Trophoblast cell (in vitro differentiated cells and primary cell): Measurements from ENCODE around the gene ZSWIM1.
A peak's percentile ranks its signal among the peaks of the same experiment; 100 is the strongest.
"Not testable (repeated sequence)": the region's sequence is repeated elsewhere in the genome, so short reads cannot be mapped to it uniquely, and the experiment has no call there.

ENCODE experiments used
- DNase-seq, 2 donors: peaks; one replicate each; pipeline ENCODE4 v3.0.0-alpha.2; 2016
- H2AFZ ChIP-seq: 2 replicates; pipeline ENCODE4 v1.6.1; 2013; ENCODE audit warnings: low read length, moderate library complexity, mild to moderate bottlenecking; ENCODE audit not compliant: insufficient read depth, poor library complexity
- H2AK5ac ChIP-seq: 2 replicates; pipeline ENCODE4 v1.6.1; 2013; ENCODE audit warnings: mild to moderate bottlenecking, low read length
- H2BK120ac ChIP-seq: 2 replicates; pipeline ENCODE4 v1.6.1; 2013; ENCODE audit warnings: low read length, mild to moderate bottlenecking, moderate library complexity; ENCODE audit not compliant: insufficient read depth, poor library complexity
- H2BK12ac ChIP-seq: 2 replicates; pipeline ENCODE4 v1.6.1; 2013; ENCODE audit warnings: mild to moderate bottlenecking, low read length, moderate library complexity
- H2BK5ac ChIP-seq: 2 replicates; pipeline ENCODE4 v1.6.1; 2013; ENCODE audit warnings: low read length, low read depth, moderate library complexity, mild to moderate bottlenecking; ENCODE audit not compliant: poor library complexity
- H3K14ac ChIP-seq: 2 replicates; pipeline ENCODE4 v1.6.1; 2013; ENCODE audit warnings: mild to moderate bottlenecking, low read length
- H3K18ac ChIP-seq: 2 replicates; pipeline ENCODE4 v1.6.1; 2013; ENCODE audit warnings: mild to moderate bottlenecking, low read length
- H3K23ac ChIP-seq: 2 replicates; pipeline ENCODE4 v1.6.1; 2013; ENCODE audit warnings: low read length
- H3K27ac ChIP-seq: 2 replicates; pipeline ENCODE4 v1.5.1; 2013; ENCODE audit warnings: low read depth, mild to moderate bottlenecking, inconsistent platforms, low read length, moderate library complexity
- H3K27me3 ChIP-seq: 2 replicates; pipeline ENCODE4 v1.6.1; 2013; ENCODE audit warnings: inconsistent platforms, mild to moderate bottlenecking, low read length, moderate library complexity; ENCODE audit not compliant: insufficient read depth
- H3K36me3 ChIP-seq, 2 experiments: 1 replicate in 1 of 2; 2 replicates in 1 of 2; pipeline ENCODE4 v1.6.1; 2013; ENCODE audit warnings: low read length in 2 of 2, mild to moderate bottlenecking in 2 of 2, moderate library complexity in 1 of 2; ENCODE audit not compliant: insufficient read depth in 2 of 2, control insufficient read depth in 1 of 2
- H3K4ac ChIP-seq: 2 replicates; pipeline ENCODE4 v1.6.1; 2013; ENCODE audit warnings: low read depth, mild to moderate bottlenecking, low read length, moderate library complexity
- H3K4me1 ChIP-seq, 2 experiments: 1 replicate in 1 of 2; 2 replicates in 1 of 2; pipeline ENCODE4 v1.6.1; 2013; ENCODE audit warnings: low read length in 2 of 2, mild to moderate bottlenecking in 2 of 2, moderate library complexity in 1 of 2; ENCODE audit not compliant: insufficient read depth in 2 of 2, control insufficient read depth in 1 of 2
- H3K4me2 ChIP-seq: 2 replicates; pipeline ENCODE4 v1.6.1; 2013; ENCODE audit warnings: inconsistent platforms, mild to moderate bottlenecking, low read length, moderate library complexity
- H3K4me3 ChIP-seq: 2 replicates; pipeline ENCODE4 v1.5.1; 2013; ENCODE audit warnings: mild to moderate bottlenecking, low read depth, low read length, inconsistent platforms
- H3K79me1 ChIP-seq: one replicate; pipeline ENCODE4 v1.6.1; 2013; ENCODE audit warnings: low read length
- H3K79me2 ChIP-seq: 2 replicates; pipeline ENCODE4 v1.6.1; 2013; ENCODE audit warnings: low read length, mild to moderate bottlenecking; ENCODE audit not compliant: control insufficient read depth, insufficient read depth, poor library complexity
- H3K9ac ChIP-seq: 2 replicates; pipeline ENCODE4 v1.6.1; 2013; ENCODE audit warnings: mild to moderate bottlenecking, low read length
- H3K9me3 ChIP-seq: 2 replicates; pipeline ENCODE4 v1.6.1; 2013; ENCODE audit warnings: low read depth, mild to moderate bottlenecking, control low read depth, inconsistent platforms, low read length; ENCODE audit not compliant: insufficient read depth
- H4K12ac ChIP-seq: 2 replicates; pipeline ENCODE4 v1.6.1; 2013; ENCODE audit warnings: low read depth, mild to moderate bottlenecking, low read length, moderate library complexity
- H4K8ac ChIP-seq: 2 replicates; pipeline ENCODE4 v1.6.1; 2013; ENCODE audit warnings: low read depth, mild to moderate bottlenecking, low read length, moderate library complexity
- H4K91ac ChIP-seq: one replicate; pipeline ENCODE4 v1.6.1; 2013; ENCODE audit warnings: low read depth, mild to moderate bottlenecking, low read length, moderate library complexity
- WGBS: extraction: QIAGEN DNeasy Blood & Tissue Kit; methylation state at CpG from one replicate; pipeline ENCODE4 v1.1.7; 2013; ENCODE audit warnings: missing lambda C conversion rate; ENCODE audit not compliant: insufficient read length, insufficient coverage; ENCODE audit errors: extremely low coverage; 5-methylcytosine and 5-hydroxymethylcytosine counted together

ZSWIM1 gene

DNA sequence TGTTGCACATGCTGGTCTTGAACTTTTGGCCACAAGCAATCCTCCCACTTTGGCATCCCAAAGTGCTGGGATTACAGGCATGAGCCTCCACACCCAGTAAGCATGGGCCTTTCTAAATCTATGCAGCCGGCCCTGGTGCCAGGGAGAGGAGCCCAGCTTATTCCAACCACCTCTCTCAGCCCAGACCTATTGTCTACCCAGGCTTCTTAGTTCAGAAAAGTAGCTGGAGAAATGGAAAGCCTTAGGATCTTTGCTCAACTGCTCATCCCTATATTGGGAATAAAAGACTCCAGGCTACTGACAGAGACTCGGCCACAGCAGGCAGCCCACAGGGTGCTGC, 45.7 kb downstream of the ZSWIM1 start:
- Histone ChIP-seq H4K8ac (no peak overlapping the region), H2BK120ac (no peak overlapping the region), H3K36me3 (no peaks in the 10 kb centered on the region), H3K9ac (no peak overlapping the region), H4K91ac (no peak overlapping the region), H3K18ac (no peak overlapping the region), H4K12ac (no peak overlapping the region), H3K27ac (no peak overlapping the region), H3K4me1 (no peaks in the 10 kb centered on the region), H3K4me2 (no peak overlapping the region), H3K4me3 (no peak overlapping the region), H3K23ac (no peak overlapping the region), H3K14ac (no peak overlapping the region), H3K79me2 (no peaks in the 10 kb centered on the region), H3K27me3 (no peaks in the 10 kb centered on the region), H2AFZ (no peak overlapping the region), H2AK5ac (no peak overlapping the region), H2BK5ac (no peak overlapping the region), H3K79me1 (no peaks in the 10 kb centered on the region), H3K4ac (no peak overlapping the region), H2BK12ac (no peak overlapping the region), H3K9me3 (no peaks in the 10 kb centered on the region)
- WGBS = no CpG with 5 or more reads among the region's 2 CpGs
- DNase-seq = no peak

DNA sequence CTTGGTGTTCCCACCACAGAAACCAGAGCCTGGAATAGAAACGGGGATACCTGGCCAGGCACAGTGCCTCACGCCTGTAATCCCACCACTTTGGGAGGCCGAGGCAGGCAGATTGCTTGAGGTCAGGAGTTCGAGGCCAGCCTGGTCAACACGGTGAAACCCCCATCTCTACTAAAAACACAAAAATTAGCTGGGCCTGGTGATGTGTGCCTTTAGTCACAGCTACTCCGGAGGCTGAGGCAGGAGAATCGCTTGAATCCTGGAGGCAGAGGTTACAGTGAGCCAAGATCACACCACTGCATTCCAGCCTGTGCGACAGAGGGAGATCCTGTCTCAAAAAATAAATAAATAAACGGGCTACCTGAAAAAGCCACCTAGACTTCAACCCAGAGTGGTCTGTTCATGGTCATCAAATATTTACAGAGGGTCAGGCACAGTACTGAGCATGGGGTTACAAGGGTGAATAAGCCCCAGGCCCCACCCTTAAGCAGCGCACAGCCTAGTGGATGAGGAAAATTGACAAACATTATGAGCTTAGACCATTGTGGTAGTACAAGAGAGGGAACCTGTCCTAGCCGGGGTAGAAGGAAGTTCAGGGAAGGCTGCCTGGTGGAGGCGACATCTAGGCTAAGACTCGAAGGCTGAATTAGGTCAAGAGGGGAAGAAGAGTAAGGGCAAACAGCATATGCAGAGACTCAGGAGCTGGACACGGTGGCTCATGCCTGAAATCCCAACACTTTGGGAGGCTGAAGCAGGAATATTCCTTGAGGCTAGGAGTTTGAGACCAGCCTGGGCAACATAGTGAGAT, 46.2 kb downstream of the ZSWIM1 start:
- no peak overlapping the region for H3K23ac ChIP-seq
- no peaks in the 10 kb centered on the region for H3K79me2 ChIP-seq
- no peak overlapping the region for H2BK12ac ChIP-seq
- H3K4me2 ChIP-seq = no peak overlapping the region
- H2BK120ac ChIP-seq = no peak overlapping the region
- WGBS = no CpG with 5 or more reads among the region's 14 CpGs
- H2AK5ac ChIP-seq = no peak overlapping the region
- H3K36me3 ChIP-seq = no peaks in the 10 kb centered on the region
- H2BK5ac ChIP-seq = no peak overlapping the region
- H3K14ac ChIP-seq = no peak overlapping the region
- no peaks in the 10 kb centered on the region for H3K27me3 ChIP-seq
- H4K12ac ChIP-seq = no peak overlapping the region
- no peak overlapping the region for H3K4me3 ChIP-seq
- no peaks in the 10 kb centered on the region for H3K4me1 ChIP-seq
- no peaks in the 10 kb centered on the region for H3K79me1 ChIP-seq
- no peak overlapping the region for H3K4ac ChIP-seq
- H3K18ac ChIP-seq = no peak overlapping the region
- H2AFZ ChIP-seq = no peak overlapping the region
- H3K27ac ChIP-seq = no peak overlapping the region
- no peak for DNase-seq
- H3K9me3 ChIP-seq = no peaks in the 10 kb centered on the region
- no peak overlapping the region for H4K8ac ChIP-seq
- H4K91ac ChIP-seq = no peak overlapping the region
- no peak overlapping the region for H3K9ac ChIP-seq

DNA sequence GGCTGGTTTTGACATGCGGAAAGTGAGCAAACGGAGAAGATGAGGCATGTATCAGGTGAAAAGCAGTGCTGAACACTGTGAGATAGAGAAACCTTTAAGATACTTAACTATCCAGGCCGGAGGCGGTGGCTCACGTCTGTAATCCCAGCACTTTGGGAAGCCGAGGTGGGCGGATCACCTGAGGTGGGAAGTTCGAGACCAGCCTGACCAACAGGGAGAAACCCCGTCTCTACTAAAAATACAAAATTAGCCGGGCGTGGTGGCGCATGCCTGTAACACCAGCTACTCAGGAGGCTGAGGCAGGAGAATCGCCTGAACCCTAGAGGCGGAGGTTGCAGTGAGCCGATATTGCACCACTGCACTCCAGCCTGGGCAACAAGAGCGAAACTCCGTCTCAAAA, 50.7 kb downstream of the ZSWIM1 start:
- H3K27me3 ChIP-seq, H3K4me2 ChIP-seq, H3K18ac ChIP-seq, H3K4me1 ChIP-seq, DNase-seq, H3K79me2 ChIP-seq, H3K9me3 ChIP-seq, H4K8ac ChIP-seq, H3K4me3 ChIP-seq, H4K12ac ChIP-seq, H3K9ac ChIP-seq, H2BK12ac ChIP-seq, H3K14ac ChIP-seq, H2BK5ac ChIP-seq, H2AK5ac ChIP-seq, H4K91ac ChIP-seq, H2AFZ ChIP-seq, H3K27ac ChIP-seq, H3K4ac ChIP-seq, H3K23ac ChIP-seq, H3K36me3 ChIP-seq, H2BK120ac ChIP-seq: not testable (repeated sequence)
- no CpG with 5 or more reads among the region's 17 CpGs for WGBS
- peaks cover 12% of the 10 kb centered on the region for H3K79me1 ChIP-seq

GRCh38 chr20:45933266-45934045, 52.4 kb downstream of the ZSWIM1 start:
- DNase-seq = peak; percentile 32 to 46
- Histone ChIP-seq H3K4me3 (peak overlapping the region; percentile 89), H3K4ac (peak overlapping the region; percentile 90), H2AFZ (peak overlapping the region; percentile 74), H2BK12ac (no peak overlapping the region), H2BK5ac (peak overlapping the region; percentile 91), H2BK120ac (no peak overlapping the region), H3K79me1 (peaks cover 12% of the 10 kb centered on the region), H3K18ac (peak overlapping the region; percentile 93), H4K91ac (peak overlapping the region; percentile 97), H3K27ac (peak overlapping the region; percentile 100), H3K23ac (no peak overlapping the region), H4K12ac (peak overlapping the region; percentile 96), H3K9ac (peak overlapping the region; percentile 94), H3K9me3 (no peaks in the 10 kb centered on the region), H2AK5ac (no peak overlapping the region), H3K79me2 (peaks cover 10% of the 10 kb centered on the region), H3K27me3 (no peaks in the 10 kb centered on the region), H4K8ac (peak overlapping the region; percentile 93), H3K36me3 (peaks cover 10 to 13% of the 10 kb centered on the region in 2 experiments), H3K4me1 (peaks cover 2 to 4% of the 10 kb centered on the region in 2 experiments), H3K14ac (peak overlapping the region; percentile 99), H3K4me2 (peak overlapping the region; percentile 94)
- WGBS = no CpG with 5 or more reads among the region's 22 CpGs
